GM19025 (cell line): ENCODE data around the gene DLK1.

Experiments used
- ATAC-seq: cut with Tn5 transposase; IDR thresholded peaks from one replicate; pipeline ENCODE4 v1.9.1; 2021; ENCODE audit warnings: mild to moderate bottlenecking, low read depth, moderate library complexity; ENCODE audit not compliant: unreplicated experiment

DLK1 gene

GRCh38 chr14:100712490-100712889 is 14.2 kb upstream of the DLK1 start:
- no peak for ATAC-seq

GRCh38 chr14:100713705-100714104 is 13.0 kb upstream of the DLK1 start:
- ATAC-seq: no peak

GRCh38 chr14:100714258-100714892 is 12.3 kb upstream of the DLK1 start:
- no peak for ATAC-seq

GRCh38 chr14:100715332-100715731 is 11.4 kb upstream of the DLK1 start:
- no peak for ATAC-seq

GRCh38 chr14:100715803-100716202 is 10.9 kb upstream of the DLK1 start:
- ATAC-seq: no peak

- ATAC-seq: no peak
Observed at GRCh38 chr14:100717386-100717785, 9.3 kb upstream of the DLK1 start.

- ATAC-seq: no peak
Observed at GRCh38 chr14:100719976-100720520, 6.6 kb upstream of the DLK1 start.

GRCh38 chr14:100721568-100721967 is 5.1 kb upstream of the DLK1 start:
- no peak for ATAC-seq

- no peak for ATAC-seq
Observed at GRCh38 chr14:100722367-100722766, 4.3 kb upstream of the DLK1 start.

GRCh38 chr14:100723135-100723829 is 3.4 kb upstream of the DLK1 start:
- ATAC-seq: no peak

GRCh38 chr14:100723830-100724437 is 2.8 kb upstream of the DLK1 start:
- no peak for ATAC-seq

GRCh38 chr14:100724536-100724935 is 2.2 kb upstream of the DLK1 start:
- no peak for ATAC-seq

GRCh38 chr14:100725587-100726387 is 905 bp upstream of the DLK1 start:
- ATAC-seq: no peak

- ATAC-seq: no peak
Observed at GRCh38 chr14:100727086-100727872, 587 bp downstream of the DLK1 start.

GRCh38 chr14:100727873-100728240 is 1.2 kb downstream of the DLK1 start:
- no peak for ATAC-seq

- ATAC-seq: no peak
Observed at GRCh38 chr14:100728962-100729361, 2.3 kb downstream of the DLK1 start.

- no peak for ATAC-seq
Observed at GRCh38 chr14:100729982-100730381, 3.3 kb downstream of the DLK1 start.

GRCh38 chr14:100730581-100730980 is 3.9 kb downstream of the DLK1 start:
- ATAC-seq: no peak

GRCh38 chr14:100731011-100731670 is 4.4 kb downstream of the DLK1 start:
- no peak for ATAC-seq
